ENCODE data around the gene FCGBP.
A peak's percentile ranks its signal among the peaks of the same experiment; 100 is the strongest.
"Not testable (repeated sequence)": the region's sequence is repeated elsewhere in the genome, so short reads cannot be mapped to it uniquely, and the experiment has no call there.

The FCGBP gene

DNA sequence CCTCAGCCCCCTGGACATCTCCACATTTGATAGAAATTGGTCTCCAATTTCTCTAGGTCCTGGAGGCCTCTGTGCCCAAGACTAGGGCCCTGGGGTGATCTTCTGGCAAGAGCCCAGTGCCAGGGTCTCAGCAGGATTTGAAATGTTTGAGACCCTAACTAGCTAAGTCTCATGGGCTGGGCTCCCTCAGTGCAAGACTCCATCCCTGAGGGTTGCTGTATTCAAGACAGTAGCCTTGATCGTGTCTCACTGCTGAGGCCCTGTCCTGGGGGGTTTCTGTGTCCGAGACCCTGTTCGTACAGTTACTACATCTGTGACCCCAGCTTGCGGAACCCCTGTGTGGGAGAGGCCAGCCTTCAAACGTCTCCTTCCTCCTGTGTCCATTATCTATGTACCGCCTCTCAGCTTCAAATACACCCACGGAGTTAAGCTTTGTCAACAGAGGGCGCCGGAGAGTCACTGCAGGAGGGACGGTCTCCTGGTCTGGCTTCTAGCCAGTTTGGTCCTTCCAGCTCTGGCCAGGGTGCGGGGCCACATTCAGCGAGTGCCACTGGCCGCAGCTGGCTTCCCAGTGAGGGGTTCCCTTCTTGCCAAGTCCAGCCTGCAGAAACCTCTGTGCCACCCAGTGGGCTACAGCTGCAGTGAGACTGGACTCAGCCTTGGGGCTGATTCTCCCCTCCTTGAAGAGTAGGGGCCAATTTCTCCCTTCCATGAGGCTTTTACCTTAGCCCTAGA lies 36.8 kb downstream of the FCGBP start:
- TF ChIP-seq, protein P1, sequence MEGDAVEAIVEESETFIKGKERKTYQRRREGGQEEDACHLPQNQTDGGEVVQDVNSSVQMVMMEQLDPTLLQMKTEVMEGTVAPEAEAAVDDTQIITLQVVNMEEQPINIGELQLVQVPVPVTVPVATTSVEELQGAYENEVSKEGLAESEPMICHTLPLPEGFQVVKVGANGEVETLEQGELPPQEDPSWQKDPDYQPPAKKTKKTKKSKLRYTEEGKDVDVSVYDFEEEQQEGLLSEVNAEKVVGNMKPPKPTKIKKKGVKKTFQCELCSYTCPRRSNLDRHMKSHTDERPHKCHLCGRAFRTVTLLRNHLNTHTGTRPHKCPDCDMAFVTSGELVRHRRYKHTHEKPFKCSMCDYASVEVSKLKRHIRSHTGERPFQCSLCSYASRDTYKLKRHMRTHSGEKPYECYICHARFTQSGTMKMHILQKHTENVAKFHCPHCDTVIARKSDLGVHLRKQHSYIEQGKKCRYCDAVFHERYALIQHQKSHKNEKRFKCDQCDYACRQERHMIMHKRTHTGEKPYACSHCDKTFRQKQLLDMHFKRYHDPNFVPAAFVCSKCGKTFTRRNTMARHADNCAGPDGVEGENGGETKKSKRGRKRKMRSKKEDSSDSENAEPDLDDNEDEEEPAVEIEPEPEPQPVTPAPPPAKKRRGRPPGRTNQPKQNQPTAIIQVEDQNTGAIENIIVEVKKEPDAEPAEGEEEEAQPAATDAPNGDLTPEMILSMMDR (conservative IDR thresholded peaks at IDR 0.05; ENCODE audit: control insufficient read depth, insufficient read depth, low read depth, low read length) = peak; percentile 30
- H3K4me3 ChIP-seq (ENCODE audit: control insufficient read depth, low read depth, low read length) = not testable (repeated sequence)
- peak; percentile 18 for DNase-seq (ENCODE audit: low read depth)

DNA sequence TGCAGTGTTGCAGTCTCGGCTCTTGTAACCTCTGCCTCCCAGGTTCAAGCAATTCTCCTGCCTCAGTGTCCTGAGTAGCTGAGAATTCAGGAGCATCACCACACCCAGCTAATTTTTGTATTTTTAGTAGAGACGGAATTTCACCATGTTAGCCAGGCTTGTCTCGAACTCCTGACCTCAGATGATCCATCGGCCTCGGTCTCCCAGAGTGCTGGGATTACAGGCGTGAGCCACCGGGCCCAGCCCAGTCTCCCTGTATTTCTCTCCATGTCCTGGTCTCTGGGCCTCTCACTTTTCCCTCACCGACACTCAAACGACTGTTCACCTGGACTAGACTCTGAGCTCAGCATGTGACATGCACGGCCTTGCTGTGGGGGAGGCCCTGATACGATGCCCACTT lies 39.3 kb downstream of the FCGBP start:
- H3K4me3 ChIP-seq (ENCODE audit: control insufficient read depth, low read depth, low read length); DNase-seq (ENCODE audit: low read depth): not testable (repeated sequence)

DNA sequence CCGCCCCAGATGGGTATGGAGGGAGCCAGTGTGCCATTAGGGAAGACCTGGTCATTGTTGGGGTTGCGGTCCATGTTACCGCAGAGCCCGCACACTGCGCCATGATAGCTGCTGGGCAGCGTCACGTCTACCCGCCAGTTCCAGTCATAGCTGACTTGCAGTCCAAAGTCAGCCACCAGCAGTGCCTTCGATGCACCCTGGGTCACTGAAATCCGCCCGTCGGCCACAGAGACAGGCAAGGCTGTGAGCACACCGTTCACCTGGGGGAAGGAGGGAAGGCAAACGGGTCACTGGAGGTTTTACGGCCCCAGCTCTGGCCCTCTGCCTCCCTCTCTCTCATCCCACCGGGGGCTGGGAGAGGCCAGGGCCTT lies 40.2 kb downstream of the FCGBP start:
- not testable (repeated sequence) for DNase-seq (ENCODE audit: low read depth); H3K4me3 ChIP-seq (ENCODE audit: control insufficient read depth, low read depth, low read length)

DNA sequence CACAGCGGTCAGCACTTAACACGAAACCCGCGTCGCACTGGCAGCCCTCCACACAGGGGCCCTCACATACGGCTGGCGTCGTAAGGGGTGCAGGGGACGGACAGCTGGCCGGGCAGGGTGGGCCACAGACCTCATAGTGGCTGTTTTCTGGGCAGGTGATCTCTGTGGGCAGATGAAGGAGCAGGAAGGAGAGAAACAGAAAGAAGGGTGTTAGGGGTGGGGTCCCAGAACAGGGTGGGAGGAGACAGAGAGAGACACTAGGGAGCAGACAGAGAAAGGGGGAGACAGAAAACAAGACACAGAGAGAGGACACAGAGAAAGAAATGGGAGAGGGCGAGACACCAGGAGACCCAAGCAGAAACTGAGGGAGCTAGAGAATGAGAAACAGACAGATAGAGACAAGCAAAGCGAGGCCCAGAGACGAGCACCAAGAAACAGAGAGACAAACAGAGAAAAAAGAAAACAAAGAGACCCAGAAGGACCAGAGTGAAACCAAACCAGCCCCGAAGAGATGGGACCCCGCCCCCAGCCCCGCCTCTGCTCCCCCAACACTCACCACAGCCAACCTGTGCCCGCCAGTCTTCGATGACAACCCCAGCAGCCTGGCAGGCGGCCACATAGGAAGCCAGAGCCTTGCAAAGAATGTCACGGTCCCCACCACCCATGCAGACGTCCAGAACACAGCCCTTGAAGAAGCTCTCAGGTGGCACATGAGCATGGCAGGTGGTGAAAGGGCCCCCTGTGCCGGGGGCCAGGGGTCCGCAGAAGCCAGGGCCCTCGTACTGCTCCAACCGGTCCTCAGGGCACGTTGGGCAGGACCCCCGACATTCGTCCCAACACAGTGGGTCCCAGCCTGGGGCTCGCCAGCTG lies 40.8 kb downstream of the FCGBP start:
- DNase-seq (ENCODE audit: low read depth); H3K4me3 ChIP-seq (ENCODE audit: control insufficient read depth, low read depth, low read length): not testable (repeated sequence)

DNA sequence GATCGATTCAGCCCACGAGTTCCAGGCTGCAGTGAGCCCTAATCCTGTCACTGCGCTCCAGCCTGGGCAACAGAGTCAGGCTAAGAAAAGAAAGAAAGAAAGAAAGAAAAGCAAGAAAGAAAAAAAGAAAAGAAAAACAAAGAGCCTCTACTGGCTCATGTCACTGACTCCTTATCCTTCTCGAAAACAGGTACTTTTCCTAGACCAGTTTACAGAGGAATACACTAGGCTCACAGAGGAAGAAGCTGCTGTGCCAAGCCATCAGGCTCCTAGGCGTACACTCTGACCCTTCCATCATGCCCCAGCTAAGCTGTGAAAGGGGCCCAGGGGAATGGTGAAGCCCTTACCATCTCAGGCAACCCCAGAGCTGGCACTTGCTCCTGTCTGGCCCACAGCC lies 41.9 kb downstream of the FCGBP start:
- not testable (repeated sequence) for DNase-seq (ENCODE audit: low read depth); H3K4me3 ChIP-seq (ENCODE audit: control insufficient read depth, low read depth, low read length)

DNA sequence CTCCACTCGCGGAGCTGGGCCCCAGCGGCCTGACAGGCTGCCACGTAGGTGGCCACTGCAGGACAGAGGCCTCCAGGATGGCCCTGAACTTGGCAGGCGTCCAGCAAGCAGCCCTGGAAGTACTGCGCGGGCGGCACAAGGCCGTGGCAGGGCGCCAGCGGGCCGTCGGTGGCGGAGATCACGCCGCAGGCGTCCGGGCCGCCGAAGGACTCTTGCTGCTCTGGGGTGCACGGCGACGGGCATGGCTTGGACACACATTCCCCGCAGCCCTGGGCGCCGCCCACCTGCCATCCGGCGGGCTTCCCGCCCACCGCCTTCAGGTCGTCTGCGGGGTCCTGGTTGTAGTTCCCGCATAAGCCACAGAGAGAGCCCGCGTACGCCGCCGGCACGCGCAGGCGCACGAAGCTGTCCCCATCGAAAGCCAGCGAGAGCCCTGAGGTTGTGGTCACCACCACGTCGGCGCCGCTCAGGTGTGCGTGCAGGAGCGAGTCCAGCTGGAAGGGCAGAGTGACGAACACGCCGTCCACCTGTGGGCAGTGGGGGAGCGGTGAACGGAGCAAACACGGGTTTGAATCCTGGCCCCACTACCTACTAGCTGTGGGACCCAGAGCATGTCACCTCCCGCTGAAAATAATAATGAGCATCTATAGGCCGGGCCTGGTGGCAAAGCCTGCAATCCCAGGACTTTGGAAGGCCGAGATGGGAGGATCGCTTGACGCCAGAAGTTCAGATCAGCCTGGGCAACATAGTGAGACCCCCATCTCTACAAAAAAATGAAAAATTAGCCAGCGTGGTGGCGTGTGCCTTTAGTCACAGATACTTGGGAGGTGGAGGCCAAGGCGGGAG lies 42.6 kb downstream of the FCGBP start:
- not testable (repeated sequence) for DNase-seq (ENCODE audit: low read depth); H3K4me3 ChIP-seq (ENCODE audit: control insufficient read depth, low read depth, low read length)

DNA sequence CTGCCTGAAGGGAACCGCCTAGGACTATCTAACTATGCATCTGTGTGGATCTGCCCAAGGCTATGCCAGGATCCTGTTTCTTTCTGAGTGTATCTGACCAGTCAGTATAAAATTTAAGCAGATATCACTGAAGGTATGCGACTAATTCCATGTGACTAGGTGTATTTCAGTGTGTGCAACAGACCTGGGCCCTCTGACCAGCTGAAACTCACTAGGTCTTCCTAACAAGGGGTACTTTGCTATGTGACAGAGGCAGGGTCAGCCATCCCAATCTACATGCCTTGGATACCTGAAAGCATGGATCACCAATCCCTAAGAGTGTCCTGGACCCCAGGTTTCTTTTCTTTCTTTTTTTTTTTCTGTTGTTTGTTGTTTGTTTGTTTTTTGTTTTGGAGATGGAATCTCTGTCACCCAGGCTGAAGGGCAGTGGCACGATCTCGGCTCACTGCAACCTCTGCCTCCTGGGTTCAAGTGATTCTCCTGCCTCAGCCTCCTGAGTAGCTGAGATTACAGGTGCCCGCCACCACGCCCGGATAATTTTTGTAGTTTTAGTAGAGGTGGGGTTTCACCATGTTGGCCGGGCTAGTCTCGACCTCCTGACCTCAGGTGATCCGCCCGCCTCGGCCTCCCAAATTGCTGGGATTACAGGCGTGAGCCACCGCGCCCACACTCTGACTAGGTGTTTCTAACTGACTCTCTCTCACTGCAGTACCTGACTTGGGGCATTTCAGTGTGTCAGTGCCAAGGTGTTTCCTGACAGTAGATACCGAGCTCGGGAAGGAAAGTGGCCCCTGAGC lies 43.5 kb downstream of the FCGBP start:
- TF ChIP-seq, protein P1 (conservative IDR thresholded peaks at IDR 0.05; ENCODE audit: control insufficient read depth, insufficient read depth, low read depth, low read length) = no peak
- no peak for DNase-seq (ENCODE audit: low read depth)

DNA sequence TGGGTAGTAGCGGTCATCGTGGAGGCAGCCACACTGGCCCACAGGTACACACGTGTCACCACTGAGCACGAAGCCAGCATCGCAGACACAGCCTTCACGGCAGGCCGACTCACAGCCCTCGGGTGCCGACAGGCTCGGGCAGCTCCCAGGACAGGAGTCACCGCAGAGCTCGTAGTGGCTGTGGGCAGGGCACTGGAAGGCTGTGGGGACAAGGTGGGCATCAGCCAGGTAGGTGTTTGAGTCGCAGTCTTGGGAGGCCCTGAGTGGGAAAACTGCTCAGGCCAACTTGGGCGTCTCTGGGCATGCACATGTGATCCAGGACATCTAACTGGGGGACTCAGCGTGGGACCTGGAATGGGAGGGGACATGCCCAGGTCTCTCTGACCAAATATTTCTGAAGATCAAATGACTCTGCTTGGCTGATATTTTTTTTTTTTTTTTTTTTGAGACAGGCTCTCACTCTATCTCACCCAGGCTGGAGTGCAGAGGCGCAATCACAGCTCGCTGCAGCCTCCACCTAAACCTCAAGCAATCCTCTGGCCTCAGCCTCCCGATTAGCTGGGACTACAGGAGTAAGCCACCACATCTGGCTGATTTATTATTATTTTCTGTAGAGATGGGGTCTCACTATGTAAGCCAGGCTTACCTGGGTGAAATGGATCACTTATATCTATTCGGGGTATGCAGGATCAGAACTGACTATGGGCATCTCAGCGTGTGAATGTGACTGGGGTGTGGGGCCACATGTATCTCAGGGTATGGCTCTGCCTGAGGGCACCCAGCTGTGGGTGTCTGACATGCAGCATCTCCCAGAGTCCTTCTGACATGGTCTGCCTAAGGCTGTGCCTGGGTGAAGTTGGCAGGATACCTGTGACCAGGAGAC lies 44.3 kb downstream of the FCGBP start:
- not testable (repeated sequence) for DNase-seq (ENCODE audit: low read depth)

More for the DNA sequence above, 43.5 kb downstream of the FCGBP start:
- no peak overlapping the region for H3K4me3 ChIP-seq (ENCODE audit: control insufficient read depth, low read depth, low read length)

DNA sequence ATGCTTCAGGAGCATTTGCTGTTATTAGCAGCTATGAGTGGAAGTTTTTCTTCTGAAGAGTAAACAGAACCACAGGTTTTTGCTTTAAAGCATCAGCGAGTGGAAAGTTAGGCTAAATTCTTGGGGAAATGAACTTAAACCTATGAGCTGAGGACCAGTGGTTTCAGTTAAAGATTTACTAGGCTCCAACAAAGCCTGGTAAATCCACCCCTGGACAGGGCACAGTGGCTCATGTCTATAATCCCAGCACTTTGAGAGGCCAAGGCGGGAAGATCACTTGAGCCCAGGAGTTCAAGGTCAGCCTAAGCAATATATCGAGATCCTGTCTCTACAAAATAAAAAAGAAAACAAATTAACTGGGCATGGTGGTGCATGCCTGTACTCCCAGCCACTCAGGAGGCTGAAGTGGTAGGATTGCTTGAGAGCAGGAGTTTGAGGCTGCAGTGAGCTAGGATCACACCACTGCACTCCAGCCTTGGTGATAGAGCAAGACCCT lies 46.9 kb downstream of the FCGBP start:
- not testable (repeated sequence) for H3K4me3 ChIP-seq (ENCODE audit: control insufficient read depth, low read depth, low read length); DNase-seq (ENCODE audit: low read depth)

More for the DNA sequence above, 44.3 kb downstream of the FCGBP start:
- not testable (repeated sequence) for H3K4me3 ChIP-seq (ENCODE audit: control insufficient read depth, low read depth, low read length)

DNA sequence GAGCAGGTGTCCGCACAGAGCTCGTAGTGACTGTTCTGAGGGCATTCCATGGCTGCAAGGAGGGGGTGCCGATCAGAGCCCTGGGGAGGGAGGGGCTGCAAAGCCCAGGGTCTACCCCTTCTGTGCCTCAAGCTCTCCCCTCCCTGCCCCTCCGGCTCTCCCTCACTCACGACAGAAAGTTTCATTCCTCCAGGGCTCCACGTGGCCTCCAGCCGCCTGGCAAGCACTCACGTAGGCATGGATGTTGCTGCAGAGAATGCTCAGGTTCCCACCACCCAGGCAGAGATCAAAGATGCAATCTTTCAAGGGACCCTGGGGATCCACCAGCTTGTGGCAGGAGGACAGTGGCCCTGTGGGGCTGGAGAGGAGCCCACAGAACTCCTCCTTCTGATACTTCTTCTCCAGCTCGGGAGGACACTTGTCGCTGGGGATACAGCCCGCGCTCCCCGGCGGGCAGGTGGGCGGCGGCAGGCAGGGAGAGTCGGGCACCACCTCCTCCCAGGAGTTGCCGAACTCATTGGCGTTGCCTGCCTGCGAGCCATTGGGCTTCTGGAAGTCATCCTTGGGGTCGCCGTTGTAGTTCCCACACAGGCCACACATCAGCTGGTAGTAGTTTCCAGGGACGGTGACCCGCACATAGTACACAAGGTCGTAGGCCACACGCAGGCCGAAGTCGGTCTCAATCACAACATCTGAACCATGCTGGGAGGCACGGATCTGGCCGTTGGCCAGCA lies 48.4 kb downstream of the FCGBP start:
- not testable (repeated sequence) for H3K4me3 ChIP-seq (ENCODE audit: control insufficient read depth, low read depth, low read length); DNase-seq (ENCODE audit: low read depth)

DNA sequence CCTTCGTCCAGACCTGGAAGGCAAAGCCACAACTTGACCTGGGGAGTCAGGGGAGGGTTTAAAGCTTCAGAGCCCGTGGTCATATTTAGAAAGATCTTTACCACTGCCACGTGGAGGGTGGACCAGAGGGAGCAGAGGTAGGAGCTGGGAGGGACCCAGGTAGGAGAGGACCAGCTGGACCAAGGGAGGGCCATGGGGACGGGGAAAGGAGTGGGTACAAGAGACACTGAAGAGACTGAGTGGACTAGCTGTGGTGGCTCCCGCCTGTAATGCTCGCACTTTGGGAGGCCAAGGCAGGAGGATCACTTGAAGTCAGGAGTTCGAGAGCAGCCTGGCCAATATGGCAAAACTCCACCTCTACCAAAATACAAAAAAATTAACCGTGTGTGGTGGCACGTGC lies 49.7 kb downstream of the FCGBP start:
- not testable (repeated sequence) for DNase-seq (ENCODE audit: low read depth); H3K4me3 ChIP-seq (ENCODE audit: control insufficient read depth, low read depth, low read length)
